Heart left ventricle (tissue), 16 donors: ENCODE data around the gene CIB4. TPM values are rescaled to one million over a fixed set of nuclear protein-coding genes. Genes with fewer than 3 reads are reported as not detected.
A peak's percentile ranks its signal among the peaks of the same experiment; 100 is the strongest.

Source experiments
- ATAC-seq, 4 donors: fragments of 200-7000 bp; cut with Tn5 transposase; one replicate each; pipeline ENCODE4 v1.9.1; 2020 to 2022; ENCODE audit warnings: moderate library complexity in 4 of 4, mild to moderate bottlenecking in 3 of 4, moderate number of reproducible peaks in 1 of 4
- DNase-seq, 5 donors: peaks; one replicate each; pipeline ENCODE4 v3.0.0-alpha.2; 2020
- H3K27ac ChIP-seq, 12 donors: fragments of 200-600 bp; sonication (generic) in 4 of 12; one replicate each; pipeline versions ENCODE4 v1.5.0 to v1.8.0; 2016 to 2022; ENCODE audit warnings: mild to moderate bottlenecking in 2 of 12
- H3K27me3 ChIP-seq, 9 donors: fragments of 200-600 bp; sonication (generic) in 2 of 9; one replicate each; pipeline versions ENCODE4 v1.5.1 to v1.8.0; 2016 to 2022; ENCODE audit warnings: mild to moderate bottlenecking in 3 of 9
- H3K36me3 ChIP-seq, 9 donors: fragments of 200-600 bp; sonication (generic) in 2 of 9; one replicate each; pipeline versions ENCODE4 v1.5.0 to v1.8.0; 2018 to 2022; ENCODE audit warnings: mild to moderate bottlenecking in 2 of 9
- H3K4me1 ChIP-seq, 12 donors: fragments of 200-600 bp; sonication (generic) in 4 of 12; one replicate each; pipeline versions ENCODE4 v1.5.0 to v1.8.0; 2016 to 2022; ENCODE audit warnings: mild to moderate bottlenecking in 3 of 12
- H3K4me3 ChIP-seq, 12 donors: fragments of 200-600 bp; sonication (generic) in 4 of 12; one replicate each; pipeline versions ENCODE4 v1.5.0 to v1.8.0; 2017 to 2022; ENCODE audit warnings: mild to moderate bottlenecking in 9 of 12, moderate library complexity in 4 of 12
- H3K9me3 ChIP-seq, 12 donors: fragments of 200-600 bp; sonication (generic) in 4 of 12; one replicate each; pipeline versions ENCODE4 v1.5.0 to v1.8.0; 2016 to 2022; ENCODE audit warnings: mild to moderate bottlenecking in 1 of 12
- CTCF ChIP-seq, 12 donors: fragments of 200-600 bp; sonication (generic) in 4 of 12; IDR thresholded peaks; one replicate each; pipeline versions ENCODE4 v1.5.0 to v1.8.0; 2018 to 2022; ENCODE audit warnings: antibody characterized with exemption in 12 of 12, mild to moderate bottlenecking in 5 of 12
- POLR2A ChIP-seq, 2 donors: fragments of 450-650 bp; IDR thresholded peaks; one replicate each; pipeline ENCODE4 v1.6.1; 2017; ENCODE audit warnings: antibody characterized with exemption in 2 of 2, mild to moderate bottlenecking in 2 of 2, moderate library complexity in 2 of 2
- WGBS, 4 donors: extraction: QIAGEN DNeasy Blood & Tissue Kit in 2 of 4; methylation state at CpG; one replicate each; pipeline versions ENCODE4 v1.1.5 to v1.1.7; 2013 to 2018; 5-methylcytosine and 5-hydroxymethylcytosine counted together
- intact Hi-C, 10 donors: fragments of 100-400 bp; cut with DNase I; formaldehyde crosslinking; loops; one replicate each; pipeline versions ENCODE4 v1.11.1 to v1.14.2; 2022
- polyA plus RNA-seq, 2 donors: library from polyadenylated mRNA; stranded (reverse); fragments of 200-250 nt; gene quantifications; one replicate each; pipeline ENCODE4 v1.2.3, GENCODE V29; 2013
- total RNA-seq, 9 donors: library from RNA; depleted of rRNA in 2 of 9; stranded (reverse); fragments of >200 nt in 2 of 9; fragmentation: NEBNext Ultra II Directional in 3 of 9; extraction: Animal tissue kit (Norgen Biotek cat#: 25700) in 3 of 9; gene quantifications; one replicate each; pipeline versions ENCODE4 v1.1.0 to v1.2.4, GENCODE V29; 2016 to 2023
- donor health status: ischemic (EF 13 %, LVEDD 7.1; RV severe dilation, severe dysfunction).
- donor health status: healthy with polysubstance abuse.
- donor health status: DM: no; HTN: yes; CAD: no.
- donor health status: DM: no; HTN: no; CAD: no.
- donor health status: ischemic (EF 25% LVEDD 6.9; RV normal size, moderate dysfunction).
- donor health status: ischemic (EF 25% LVEDD 5.7; RV mildly dilated, moderate dysfunction).
- donor health status: healthy.
- donor health status: DM: yes; HTN: yes; CAD: no.
- donor health status: ischemic (EF 35%, LVEDD 5.7; RV mildly dilated, moderate dysfunction).
- donor health status: nonischemic (EF 11% LVEDD 7.7; RV severe dilation, severe dysfunction).
- donor health status: DM: yes; HTN: yes; CAD: no.
- donor health status: PGD.
- donor health status: ischemic (EF 29% LVEDD 5.4; RV normal size, mild dysfunction).
- donor health status: nonischemic (EF 23%, LVEDD 6.1; RV moderate dilation, normal function).

The CIB4 gene
- total and polyA plus RNA-seq, 11 donors, result not detected

GRCh38 chr2:26631401-26632170 is 9.6 kb downstream of the CIB4 start:
- H3K4me3 ChIP-seq, result no peak overlapping the region
- no peak overlapping the region for H3K27ac ChIP-seq
- H3K9me3 ChIP-seq, result no peaks in the 10 kb centered on the region
- no peaks in the 10 kb centered on the region for H3K36me3 ChIP-seq
- intact Hi-C loops, result no loop called here
- 81 to 88% (median 87%) methylated on average over 11 to 13 of the region's 13 CpGs for WGBS, 4 donors
- peaks cover 0 to 3% (median 0%) of the 10 kb centered on the region in 9 donors for H3K27me3 ChIP-seq
- no peaks in the 10 kb centered on the region for H3K4me1 ChIP-seq
- TF ChIP-seq POLR2A (IDR thresholded peaks at IDR 0.05), result no peak
- DNase-seq (peak in 1 of 5 donors; percentile 17), ATAC-seq (peak in 1 of 4 donors; percentile 36)

- DNase-seq (peak in 1 of 5 donors; percentile 35), ATAC-seq (no peak)
- H3K36me3 ChIP-seq, result no peaks in the 10 kb centered on the region
- WGBS, 4 donors, result 82 to 90% (median 87%) methylated on average over 10 of the region's 10 CpGs
- H3K4me3 ChIP-seq, result no peak overlapping the region
- intact Hi-C loops, result no loop called here
- TF ChIP-seq CTCF (IDR thresholded peaks at IDR 0.05) (no peak), POLR2A (IDR thresholded peaks at IDR 0.05) (no peak)
- H3K27ac ChIP-seq, result no peak overlapping the region
- no peaks in the 10 kb centered on the region for H3K4me1 ChIP-seq
- peaks cover 0 to 3% (median 0%) of the 10 kb centered on the region in 9 donors for H3K27me3 ChIP-seq
- H3K9me3 ChIP-seq, result no peaks in the 10 kb centered on the region
Measured at GRCh38 chr2:26630669-26631360, 10.4 kb downstream of the CIB4 start.

- no peaks in the 10 kb centered on the region for H3K36me3 ChIP-seq
- no peaks in the 10 kb centered on the region for H3K9me3 ChIP-seq
- no peaks in the 10 kb centered on the region for H3K4me1 ChIP-seq
- TF ChIP-seq CTCF (IDR thresholded peaks at IDR 0.05) (no peak), POLR2A (IDR thresholded peaks at IDR 0.05) (no peak)
- H3K27ac ChIP-seq, result no peak overlapping the region
- WGBS, 4 donors, result 87 to 93% (median 91%) methylated on average over 4 of the region's 4 CpGs
- no peak for ATAC-seq
- peak in 1 of 5 donors; percentile 24 for DNase-seq
- peaks cover 0 to 3% (median 0%) of the 10 kb centered on the region in 9 donors for H3K27me3 ChIP-seq
- H3K4me3 ChIP-seq, result no peak overlapping the region
- intact Hi-C loops, result no loop called here
Measured at GRCh38 chr2:26630235-26630634, 10.9 kb downstream of the CIB4 start.

GRCh38 chr2:26629751-26630150 is 11.4 kb downstream of the CIB4 start:
- peaks cover 0 to 3% (median 0%) of the 10 kb centered on the region in 9 donors for H3K27me3 ChIP-seq
- H3K9me3 ChIP-seq, result no peaks in the 10 kb centered on the region
- no peak overlapping the region for H3K27ac ChIP-seq
- ATAC-seq (no peak), DNase-seq (peak in 1 of 5 donors; percentile 20)
- TF ChIP-seq POLR2A (IDR thresholded peaks at IDR 0.05), result no peak
- no peak for TF ChIP-seq CTCF (IDR thresholded peaks at IDR 0.05)
- H3K36me3 ChIP-seq, result no peaks in the 10 kb centered on the region
- WGBS, 4 donors, result 71 to 80% (median 75%) methylated on average over 10 of the region's 10 CpGs
- H3K4me1 ChIP-seq, result no peaks in the 10 kb centered on the region
- no peak overlapping the region for H3K4me3 ChIP-seq
- intact Hi-C loops, result no loop called here
